Osteoblast (primary cell): ENCODE measurements around the gene CRYBA1. TPM values are rescaled to one million over a fixed set of nuclear protein-coding genes. Genes with fewer than 3 reads are reported as not detected.

Experiments used
- DNase-seq: peaks from one replicate; pipeline ENCODE4 v3.0.0; 2011; ENCODE audit warnings: low spot score, mixed read lengths; ENCODE audit not compliant: insufficient read length; ENCODE audit errors: missing footprints
- H2AFZ ChIP-seq: 2 replicates; pipeline ENCODE4 v1.6.0; 2011; ENCODE audit warnings: mild to moderate bottlenecking, low read length
- H3K27ac ChIP-seq: 2 replicates; pipeline ENCODE4 v1.5.1; 2011; ENCODE audit warnings: mild to moderate bottlenecking, low read depth, low read length, moderate library complexity
- H3K27me3 ChIP-seq: 2 replicates; pipeline ENCODE4 v1.6.0; 2012; ENCODE audit warnings: mild to moderate bottlenecking, control low read depth, inconsistent platforms, low read length, moderate library complexity; ENCODE audit not compliant: insufficient read depth
- H3K36me3 ChIP-seq: 2 replicates; pipeline ENCODE4 v1.5.1; 2011; ENCODE audit warnings: mild to moderate bottlenecking, low read length, control low read depth, moderate library complexity; ENCODE audit not compliant: insufficient read depth
- H3K4me1 ChIP-seq: 2 replicates; pipeline ENCODE4 v1.5.1; 2011; ENCODE audit warnings: mild to moderate bottlenecking, low read length, control low read depth, moderate library complexity; ENCODE audit not compliant: insufficient read depth
- H3K4me2 ChIP-seq: 2 replicates; pipeline ENCODE4 v1.6.0; 2011; ENCODE audit warnings: mild to moderate bottlenecking, low read length; ENCODE audit not compliant: insufficient read depth
- H3K4me3 ChIP-seq: fragments of 200-600 bp; sonication (generic); 3 replicates; pipeline ENCODE4 v1.5.1; 2012; ENCODE audit warnings: mild to moderate bottlenecking, low read length, inconsistent platforms; ENCODE audit not compliant: insufficient read depth
- H3K79me2 ChIP-seq: 2 replicates; pipeline ENCODE4 v1.6.0; 2012; ENCODE audit warnings: mild to moderate bottlenecking, low read length, control low read depth, inconsistent platforms; ENCODE audit not compliant: insufficient read depth
- H3K9me3 ChIP-seq: 2 replicates; pipeline ENCODE4 v1.5.1; 2011; ENCODE audit warnings: low read depth, low read length, control low read depth
- H4K20me1 ChIP-seq: 2 replicates; pipeline ENCODE4 v1.6.0; 2012; ENCODE audit warnings: mild to moderate bottlenecking, low read length, control low read depth; ENCODE audit not compliant: insufficient read depth
- CTCF ChIP-seq: IDR thresholded peaks from 2 replicates; pipeline ENCODE4 v1.5.1; 2011; ENCODE audit warnings: mild to moderate bottlenecking, low read depth, low read length, moderate library complexity; ENCODE audit errors: extremely low read depth
- total RNA-seq: library from RNA; depleted of rRNA; stranded (reverse); fragments of >200 nt; gene quantifications from 2 replicates; pipeline ENCODE4 v1.2.3, GENCODE V29; 2012

The CRYBA1 gene
- total RNA-seq, 1 donor: not detected

DNA sequence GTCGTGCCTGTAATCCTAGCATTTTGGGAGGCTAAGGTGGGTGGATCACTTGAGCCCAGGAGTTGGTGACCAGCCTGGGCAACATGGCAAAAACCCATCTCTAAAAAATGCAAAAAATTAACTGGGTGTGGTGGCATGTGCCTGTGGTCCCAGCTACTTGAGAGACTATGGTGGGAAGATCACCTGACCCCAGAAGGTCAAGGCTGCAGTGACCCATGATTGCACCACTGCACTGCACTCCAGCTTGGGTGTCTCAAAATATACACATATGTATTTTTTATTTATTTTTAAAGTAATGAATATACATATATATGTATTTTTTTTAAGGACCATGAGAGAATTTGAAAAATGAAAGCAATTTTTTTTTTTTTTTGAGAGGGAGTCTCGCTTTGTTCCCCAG, 52.4 kb downstream of the CRYBA1 start:
- H3K79me2 ChIP-seq: no peaks in the 10 kb centered on the region
- no peak overlapping the region for H2AFZ ChIP-seq
- H3K9me3 ChIP-seq: no peaks in the 10 kb centered on the region
- no peak for TF ChIP-seq CTCF
- H3K4me2 ChIP-seq: no peak overlapping the region
- peaks cover 3% of the 10 kb centered on the region for H3K4me1 ChIP-seq
- no peaks in the 10 kb centered on the region for H3K36me3 ChIP-seq
- DNase-seq: no peak
- no peak overlapping the region for H3K27ac ChIP-seq
- no peaks in the 10 kb centered on the region for H4K20me1 ChIP-seq
- H3K27me3 ChIP-seq: no peaks in the 10 kb centered on the region
- no peak overlapping the region for H3K4me3 ChIP-seq

GRCh38 chr17:29303386-29303785, 56.7 kb downstream of the CRYBA1 start:
- H3K36me3 ChIP-seq: no peaks in the 10 kb centered on the region
- H3K9me3 ChIP-seq: no peaks in the 10 kb centered on the region
- H3K27me3 ChIP-seq: no peaks in the 10 kb centered on the region
- H2AFZ ChIP-seq: no peak overlapping the region
- no peaks in the 10 kb centered on the region for H3K79me2 ChIP-seq
- no peak overlapping the region for H3K4me2 ChIP-seq
- DNase-seq: no peak
- no peak overlapping the region for H3K4me3 ChIP-seq
- H4K20me1 ChIP-seq: no peaks in the 10 kb centered on the region
- no peaks in the 10 kb centered on the region for H3K4me1 ChIP-seq
- TF ChIP-seq CTCF: no peak
- H3K27ac ChIP-seq: no peak overlapping the region

Other genes starting within 250 kb of the CRYBA1 start
- gene SEZ6, start 240.8 kb upstream of the CRYBA1 start, total RNA-seq: not detected in 2 replicates
- 1.4 and 1.8 TPM in 2 replicates for gene PIPOX, start 203.7 kb upstream of the CRYBA1 start, total RNA-seq
- 28.6 and 39.8 TPM in 2 replicates for gene MYO18A, start 66.5 kb upstream of the CRYBA1 start, total RNA-seq
- 51.6 and 56.8 TPM in 2 replicates for gene NUFIP2, start 47.3 kb downstream of the CRYBA1 start, total RNA-seq
- 53.6 and 68.4 TPM in 2 replicates for gene TAOK1, start 143.5 kb downstream of the CRYBA1 start, total RNA-seq